ENCODE measurements around the gene KLHL14. TPM values are rescaled to one million over a fixed set of nuclear protein-coding genes. Genes with fewer than 3 reads are reported as not detected.

Gene KLHL14
- total RNA-seq, 1 donor from 2014 or later = not detected

- Mint-ChIP-seq H3K36me3 (ENCODE audit: low read depth) (no peaks in the 10 kb centered on the region), H3K27ac (ENCODE audit: unreplicated experiment) (no peak overlapping the region), H3K27me3 (ENCODE audit: low read depth) (peaks cover 9% of the 10 kb centered on the region), H3K9me3 (ENCODE audit: low read depth) (no peaks in the 10 kb centered on the region), H3K4me1 (ENCODE audit: low read depth) (peaks cover 4% of the 10 kb centered on the region), H3K4me3 (ENCODE audit: unreplicated experiment) (no peak overlapping the region)
- DNase-seq (ENCODE audit: low spot score) = no peak
- no peak for TF ChIP-seq CTCF (IDR thresholded peaks at IDR 0.05)
These were observed 55.7 kb downstream of the KLHL14 start for GRCh38 chr18:32717126-32717525.

GRCh38 chr18:32714571-32715148, 58.2 kb downstream of the KLHL14 start:
- Mint-ChIP-seq H3K9me3 (ENCODE audit: low read depth) (no peaks in the 10 kb centered on the region), H3K36me3 (ENCODE audit: low read depth) (no peaks in the 10 kb centered on the region), H3K27ac (ENCODE audit: unreplicated experiment) (no peak overlapping the region), H3K4me1 (ENCODE audit: low read depth) (peaks cover 4% of the 10 kb centered on the region), H3K27me3 (ENCODE audit: low read depth) (peaks cover 6% of the 10 kb centered on the region), H3K4me3 (ENCODE audit: unreplicated experiment) (no peak overlapping the region)
- TF ChIP-seq CTCF (IDR thresholded peaks at IDR 0.05) = peak; percentile 87
- DNase-seq (ENCODE audit: low spot score) = no peak

- H3K4me1 Mint-ChIP-seq (ENCODE audit: low read depth) = peaks cover 4% of the 10 kb centered on the region
- no peak for DNase-seq (ENCODE audit: low spot score)
- no peak overlapping the region for H3K4me3 Mint-ChIP-seq (ENCODE audit: unreplicated experiment)
- TF ChIP-seq CTCF (IDR thresholded peaks at IDR 0.05) = no peak
- no peaks in the 10 kb centered on the region for H3K9me3 Mint-ChIP-seq (ENCODE audit: low read depth)
- H3K27ac Mint-ChIP-seq (ENCODE audit: unreplicated experiment) = no peak overlapping the region
- H3K36me3 Mint-ChIP-seq (ENCODE audit: low read depth) = no peaks in the 10 kb centered on the region
- H3K27me3 Mint-ChIP-seq (ENCODE audit: low read depth) = peaks cover 10% of the 10 kb centered on the region
These were observed 60.0 kb downstream of the KLHL14 start for GRCh38 chr18:32712860-32713259.

GRCh38 chr18:32711862-32712261, 61.0 kb downstream of the KLHL14 start:
- Mint-ChIP-seq H3K36me3 (ENCODE audit: low read depth) (no peaks in the 10 kb centered on the region), H3K27ac (ENCODE audit: unreplicated experiment) (no peak overlapping the region), H3K27me3 (ENCODE audit: low read depth) (peaks cover 10% of the 10 kb centered on the region), H3K4me3 (ENCODE audit: unreplicated experiment) (no peak overlapping the region), H3K9me3 (ENCODE audit: low read depth) (no peaks in the 10 kb centered on the region), H3K4me1 (ENCODE audit: low read depth) (peaks cover 4% of the 10 kb centered on the region)
- no peak for DNase-seq (ENCODE audit: low spot score)
- no peak for TF ChIP-seq CTCF (IDR thresholded peaks at IDR 0.05)

GRCh38 chr18:32707586-32707985, 65.2 kb downstream of the KLHL14 start:
- TF ChIP-seq CTCF (IDR thresholded peaks at IDR 0.05) = no peak
- no peak overlapping the region for H3K27ac Mint-ChIP-seq (ENCODE audit: unreplicated experiment)
- no peaks in the 10 kb centered on the region for H3K36me3 Mint-ChIP-seq (ENCODE audit: low read depth)
- no peak overlapping the region for H3K4me3 Mint-ChIP-seq (ENCODE audit: unreplicated experiment)
- DNase-seq (ENCODE audit: low spot score) = no peak
- no peaks in the 10 kb centered on the region for H3K4me1 Mint-ChIP-seq (ENCODE audit: low read depth)
- H3K27me3 Mint-ChIP-seq (ENCODE audit: low read depth) = peaks cover 8% of the 10 kb centered on the region
- no peaks in the 10 kb centered on the region for H3K9me3 Mint-ChIP-seq (ENCODE audit: low read depth)

All from chondrocyte (in vitro differentiated cells).